Epithelial cell of esophagus (primary cell): ENCODE measurements around the gene DDRGK1.
"Not testable (repeated sequence)": the region's sequence is repeated elsewhere in the genome, so short reads cannot be mapped to it uniquely, and the experiment has no call there.

Experiments used
- DNase-seq: peaks from one replicate; pipeline ENCODE4 v3.0.0; 2010; ENCODE audit warnings: low read depth
- H3K4me3 ChIP-seq: 2 replicates; pipeline ENCODE4 v1.5.1; 2011; ENCODE audit warnings: mild to moderate bottlenecking, low read length, control low read depth
- TF ChIP-seq, protein P1 (sequence below): IDR thresholded peaks from 2 replicates; pipeline ENCODE4 v1.5.1; 2011; ENCODE audit warnings: low read depth, mild to moderate bottlenecking, low read length, control low read depth, inconsistent platforms; ENCODE audit not compliant: insufficient read depth; ENCODE audit errors: missing control alignments

The DDRGK1 gene

DNA sequence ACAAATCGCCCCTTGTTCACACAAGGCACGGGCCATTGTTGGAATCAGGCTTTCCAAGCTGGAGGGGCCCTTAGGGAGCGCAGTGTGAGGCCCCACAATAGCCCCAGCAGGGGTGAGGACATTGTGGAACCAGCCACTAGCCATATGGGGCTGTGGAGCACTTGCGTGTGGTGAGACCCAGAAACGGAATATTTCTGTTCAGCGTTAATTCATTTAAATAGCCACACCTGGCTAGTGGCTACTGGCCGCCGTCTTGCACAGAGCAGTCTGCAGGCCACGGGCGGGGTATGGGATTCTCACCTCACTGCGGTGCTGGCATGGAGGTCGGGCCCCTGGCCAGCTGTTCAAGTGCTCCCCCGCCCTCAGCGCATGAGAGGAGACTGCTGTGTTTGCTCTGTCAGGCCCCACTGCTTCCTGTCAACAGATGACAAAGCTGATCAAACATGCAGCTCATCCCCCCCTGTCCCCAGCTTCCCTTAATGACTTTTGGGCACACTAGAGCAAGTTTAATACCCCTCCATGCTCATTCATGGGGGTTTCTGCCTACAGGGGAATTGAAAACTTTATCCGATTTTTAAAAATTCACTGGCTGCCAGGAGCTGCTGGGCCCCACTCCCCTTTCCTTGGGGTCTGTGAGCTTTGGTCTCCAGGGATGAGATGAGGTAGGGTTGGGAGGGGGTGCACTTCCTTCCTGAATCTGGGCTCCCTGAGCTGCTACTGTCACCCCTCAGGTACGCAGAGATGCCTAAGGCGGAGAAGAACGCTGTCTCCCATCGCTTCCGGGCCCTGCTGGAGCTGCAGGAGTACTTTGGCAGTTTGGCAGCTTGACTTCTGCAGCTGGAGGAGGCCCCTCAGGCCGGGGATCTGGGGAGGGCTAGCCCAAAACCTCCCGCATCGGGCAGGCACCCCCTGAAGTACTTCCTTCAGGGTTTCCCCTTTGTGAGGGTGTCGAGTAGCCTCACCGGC is 18.4 kb upstream of the DDRGK1 start:
- TF ChIP-seq, protein P1, sequence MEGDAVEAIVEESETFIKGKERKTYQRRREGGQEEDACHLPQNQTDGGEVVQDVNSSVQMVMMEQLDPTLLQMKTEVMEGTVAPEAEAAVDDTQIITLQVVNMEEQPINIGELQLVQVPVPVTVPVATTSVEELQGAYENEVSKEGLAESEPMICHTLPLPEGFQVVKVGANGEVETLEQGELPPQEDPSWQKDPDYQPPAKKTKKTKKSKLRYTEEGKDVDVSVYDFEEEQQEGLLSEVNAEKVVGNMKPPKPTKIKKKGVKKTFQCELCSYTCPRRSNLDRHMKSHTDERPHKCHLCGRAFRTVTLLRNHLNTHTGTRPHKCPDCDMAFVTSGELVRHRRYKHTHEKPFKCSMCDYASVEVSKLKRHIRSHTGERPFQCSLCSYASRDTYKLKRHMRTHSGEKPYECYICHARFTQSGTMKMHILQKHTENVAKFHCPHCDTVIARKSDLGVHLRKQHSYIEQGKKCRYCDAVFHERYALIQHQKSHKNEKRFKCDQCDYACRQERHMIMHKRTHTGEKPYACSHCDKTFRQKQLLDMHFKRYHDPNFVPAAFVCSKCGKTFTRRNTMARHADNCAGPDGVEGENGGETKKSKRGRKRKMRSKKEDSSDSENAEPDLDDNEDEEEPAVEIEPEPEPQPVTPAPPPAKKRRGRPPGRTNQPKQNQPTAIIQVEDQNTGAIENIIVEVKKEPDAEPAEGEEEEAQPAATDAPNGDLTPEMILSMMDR, result no peak
- no peak for DNase-seq
- no peak overlapping the region for H3K4me3 ChIP-seq

DNA sequence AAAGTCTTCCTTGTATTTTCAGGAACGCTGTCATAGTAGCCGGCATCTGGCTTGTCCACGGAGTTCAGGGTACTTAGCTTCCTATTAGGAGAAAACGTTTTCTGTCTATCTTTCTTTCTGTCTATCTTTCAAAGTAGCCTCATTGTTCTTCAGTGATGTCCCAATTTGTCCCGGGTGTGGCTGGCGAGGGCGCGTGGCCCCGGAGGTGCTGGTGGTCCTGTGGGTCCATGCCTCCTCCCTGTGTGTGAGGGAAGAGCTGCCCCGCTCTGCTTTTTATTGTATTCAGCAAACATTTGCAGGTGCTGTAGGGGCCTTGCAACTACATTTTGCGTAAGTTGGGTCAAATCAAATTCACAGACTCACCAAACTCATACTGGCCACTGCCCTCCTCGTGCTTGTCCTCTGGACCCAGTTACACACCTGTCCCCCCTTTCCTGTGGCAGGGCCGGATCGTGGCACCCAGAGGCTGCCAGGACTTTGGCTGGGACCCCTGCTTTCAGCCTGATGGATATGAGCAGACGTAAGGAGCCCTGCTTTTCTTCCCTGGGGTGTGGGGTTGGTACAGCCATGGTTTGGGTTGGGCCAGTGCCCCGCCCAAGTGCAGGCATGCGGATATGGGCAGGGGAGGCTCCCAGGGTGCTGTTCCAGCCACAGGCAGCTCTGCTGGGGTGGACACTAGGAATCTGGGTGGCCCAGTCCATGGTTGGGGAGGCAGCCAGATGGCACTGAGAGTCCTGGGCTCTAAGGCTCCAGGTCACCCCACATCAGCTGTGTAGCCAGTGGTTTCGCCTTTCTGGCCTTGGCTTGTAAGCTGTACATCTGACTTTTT is 17.1 kb upstream of the DDRGK1 start:
- no peak overlapping the region for H3K4me3 ChIP-seq
- TF ChIP-seq, protein P1, result no peak
- peak; percentile 56 for DNase-seq

DNA sequence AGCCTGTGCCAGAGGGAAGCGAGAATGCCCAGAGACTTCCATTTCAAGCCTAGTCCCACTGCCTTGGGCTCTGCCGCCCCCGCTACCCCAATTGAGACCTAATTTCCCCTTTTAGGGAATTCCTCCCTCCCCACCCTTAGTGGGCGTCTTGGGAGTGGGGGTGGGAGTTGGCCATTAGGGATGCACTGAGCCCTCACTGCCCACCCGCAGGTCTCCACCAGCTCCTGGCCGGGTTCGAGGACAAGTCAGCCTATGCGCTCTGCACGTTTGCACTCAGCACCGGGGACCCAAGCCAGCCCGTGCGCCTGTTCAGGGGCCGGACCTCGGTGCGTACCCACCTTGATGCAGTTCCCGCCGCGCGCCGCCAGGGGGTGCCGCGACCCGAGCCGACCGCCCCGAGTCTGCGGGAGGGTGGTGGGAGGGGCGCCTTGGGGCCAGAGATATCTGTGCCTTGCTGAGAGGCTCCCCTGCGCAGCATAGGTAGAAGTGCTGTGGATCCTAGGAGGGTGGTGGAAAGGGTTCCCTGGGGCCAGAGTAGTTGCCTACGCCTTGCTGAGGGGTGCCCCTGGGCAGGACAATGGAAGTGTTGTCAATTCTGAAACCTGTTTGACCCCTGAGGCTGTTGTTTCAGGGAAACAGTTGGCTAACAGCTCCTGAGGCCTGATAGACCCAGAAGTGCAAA is 14.0 kb upstream of the DDRGK1 start:
- H3K4me3 ChIP-seq, result no peak overlapping the region
- TF ChIP-seq, protein P1, result peak; percentile 62
- DNase-seq, result peak; percentile 49

DNA sequence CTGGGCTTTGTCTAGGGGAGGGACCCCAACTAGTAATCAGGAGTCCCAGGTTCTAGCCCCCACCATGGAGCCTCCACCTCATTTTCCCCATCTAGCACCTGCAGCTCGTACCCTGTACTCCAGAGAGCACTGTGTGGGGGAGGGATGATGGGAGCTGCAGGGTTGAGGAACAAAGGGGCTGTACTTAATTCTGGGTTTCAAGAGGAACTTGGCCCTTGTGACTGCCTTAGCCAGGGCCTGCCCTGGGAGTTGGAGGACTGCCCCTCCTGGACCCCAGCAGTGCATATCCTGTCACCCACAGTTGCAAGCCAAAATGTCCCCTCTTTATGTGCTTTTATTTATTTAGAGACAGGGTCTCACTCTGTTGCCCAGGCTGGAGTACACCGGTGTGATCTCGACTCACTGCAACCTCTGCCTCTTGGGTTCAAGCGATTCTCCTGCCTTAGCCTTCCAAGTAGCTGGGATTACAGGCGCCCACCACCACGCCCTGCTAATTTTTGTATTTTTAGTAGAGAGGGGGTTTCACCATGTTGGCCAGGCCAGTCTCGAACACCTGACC is 11.0 kb upstream of the DDRGK1 start:
- DNase-seq, H3K4me3 ChIP-seq: not testable (repeated sequence)

DNA sequence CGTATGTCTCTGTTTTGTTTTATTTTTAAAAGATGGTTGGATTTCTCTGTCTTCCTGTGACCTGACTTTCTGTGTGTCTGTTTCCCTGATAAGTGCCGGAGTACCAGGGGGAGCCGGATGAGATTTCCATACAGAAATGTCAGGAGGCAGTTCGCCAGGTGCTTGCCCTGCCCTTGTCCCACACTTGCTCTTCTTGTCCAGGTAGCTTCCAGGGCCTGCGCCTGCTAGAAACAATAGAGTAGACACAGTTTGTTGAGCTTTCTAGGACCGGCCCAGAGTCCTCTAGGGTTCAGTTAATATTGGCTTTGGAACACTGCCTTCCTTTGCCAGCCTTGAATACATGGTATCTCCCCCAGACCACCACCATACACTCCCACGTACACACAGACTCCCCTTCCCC is 8.7 kb upstream of the DDRGK1 start:
- no peak overlapping the region for H3K4me3 ChIP-seq
- no peak for DNase-seq
- TF ChIP-seq, protein P1, result no peak

DNA sequence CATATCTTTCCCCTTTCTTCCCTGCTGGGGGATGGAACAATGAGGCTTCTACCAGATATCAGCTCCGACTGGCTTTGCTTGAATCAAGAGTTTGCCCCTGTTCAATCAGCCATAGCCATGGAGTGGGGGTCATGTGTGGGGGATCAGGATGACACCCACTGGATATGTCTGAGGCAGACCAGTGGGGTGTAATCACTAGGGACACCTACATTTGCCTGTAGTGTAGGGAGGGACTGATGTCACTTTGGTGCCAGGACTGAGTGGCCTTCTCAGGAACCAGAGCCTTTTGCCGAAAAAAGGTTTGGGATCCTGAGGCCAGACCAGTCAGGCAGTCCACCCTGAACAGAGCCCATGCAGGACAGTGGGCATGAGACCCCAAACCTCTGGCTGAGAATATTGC is 5.9 kb upstream of the DDRGK1 start:
- no peak for DNase-seq
- TF ChIP-seq, protein P1, result no peak

More for the DNA sequence above, 5.9 kb upstream of the DDRGK1 start:
- H3K4me3 ChIP-seq, result peak overlapping the region; percentile 95
